ENCODE data around the gene CHPF. TPM values are rescaled to one million over a fixed set of nuclear protein-coding genes. Genes with fewer than 3 reads are reported as not detected.

Gene CHPF
- total RNA-seq: 101 and 192 TPM in 2 replicates

GRCh38 chr2:219543596-219544358, at the start of gene CHPF, which contains the start of gene TMEM198:
Gene CHPF (minus strand): TSS chr2:219543809. CDS start chr2:219543538, 271 bp downstream.
Gene TMEM198 (plus strand): TSS chr2:219544028. CDS start chr2:219544728, 700 bp downstream.

GRCh38 chr2:219572237-219573001, 28.8 kb upstream of the CHPF start, which contains the start of gene INHA:
Gene INHA (plus strand): TSS chr2:219572310. CDS start chr2:219572375, 65 bp downstream.

GRCh38 chr2:219571311-219572236, 28.0 kb upstream of the CHPF start, which contains the start of gene OBSL1:
Gene OBSL1 (minus strand): TSS chr2:219571539. CDS start chr2:219571232, 307 bp downstream.

GRCh38 chr2:219514196-219514761, 29.3 kb downstream of the CHPF start, which contains the start of gene ASIC4:
Gene ASIC4 (plus strand): TSS chr2:219514482. CDS start chr2:219514725, 243 bp downstream.

GRCh38 chr2:219498280-219499057, 45.1 kb downstream of the CHPF start, which contains the start of gene GMPPA:
Gene GMPPA (plus strand): TSS chr2:219498891. CDS start chr2:219499976, 1,085 bp downstream.

Other genes starting within 250 kb of the CHPF start
- gene PTPRN, start 234.4 kb downstream of the CHPF start, total RNA-seq: 2.1 and 12.7 TPM in 2 replicates
- not detected in 2 replicates for gene RESP18, start 211.1 kb downstream of the CHPF start, total RNA-seq
- gene DNPEP, start 155.9 kb downstream of the CHPF start, total RNA-seq: 50.0 and 61.2 TPM in 2 replicates
- gene DES, start 125.4 kb downstream of the CHPF start, total RNA-seq: 0.77 and 1.7 TPM in 2 replicates
- 7.9 and 13.0 TPM in 2 replicates for gene SPEG, start 109.0 kb downstream of the CHPF start, total RNA-seq
- 50.2 and 71.5 TPM in 2 replicates for gene GMPPA, start 44.9 kb downstream of the CHPF start, total RNA-seq
- gene ASIC4, start 29.3 kb downstream of the CHPF start, total RNA-seq: 0.85 TPM in 1 of 2 replicates, not detected in the other
- 0.96 and 2.0 TPM in 2 replicates for gene TMEM198, start 219 bp upstream of the CHPF start, total RNA-seq
- 26.6 and 45.1 TPM in 2 replicates for gene OBSL1, start 27.7 kb upstream of the CHPF start, total RNA-seq
- 0.56 TPM in 1 of 2 replicates, not detected in the other for gene INHA, start 28.5 kb upstream of the CHPF start, total RNA-seq
- gene STK11IP, start 54.0 kb upstream of the CHPF start, total RNA-seq: 11.5 and 19.4 TPM in 2 replicates
- gene SLC4A3, start 83.8 kb upstream of the CHPF start, total RNA-seq: 0.96 and 4.2 TPM in 2 replicates

Measured in regular cardiac myocyte (primary cell).